A172 (cell line): ENCODE measurements around the gene RGS7. TPM values are rescaled to one million over a fixed set of nuclear protein-coding genes. Genes with fewer than 3 reads are reported as not detected.
"Not testable (repeated sequence)": the region's sequence is repeated elsewhere in the genome, so short reads cannot be mapped to it uniquely, and the experiment has no call there.

Source experiments
- DNase-seq: peaks from one replicate; pipeline ENCODE4 v3.0.0-alpha.2; 2015; ENCODE audit warnings: low spot score
- total RNA-seq: library from RNA; depleted of rRNA; stranded (reverse); fragments of >200 nt; shearing (Covaris generic); gene quantifications from 2 replicates; pipeline ENCODE4 v1.2.3, GENCODE V29; 2014

The RGS7 gene
- total RNA-seq, 1 experiment from 2014 or later, result 16.5 TPM

DNA sequence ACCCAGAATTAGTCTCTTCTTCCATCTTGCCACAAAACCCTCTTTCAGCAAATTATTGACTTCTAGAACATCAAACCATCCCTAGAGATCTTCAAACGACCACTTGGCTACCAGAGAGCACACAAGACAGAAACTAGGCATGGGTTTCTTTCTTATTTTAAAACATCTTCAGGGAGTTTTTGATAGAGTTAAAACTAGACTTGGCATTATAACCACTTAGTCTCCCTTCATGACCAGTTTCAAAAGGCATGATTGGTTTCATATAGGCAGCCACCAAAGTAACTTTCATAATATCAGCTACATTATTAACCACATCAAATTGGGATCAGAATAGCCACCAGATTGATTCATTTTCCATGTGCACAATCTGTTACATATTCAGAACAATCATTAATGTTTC is 376.7 kb downstream of the RGS7 start:
- DNase-seq, result no peak

DNA sequence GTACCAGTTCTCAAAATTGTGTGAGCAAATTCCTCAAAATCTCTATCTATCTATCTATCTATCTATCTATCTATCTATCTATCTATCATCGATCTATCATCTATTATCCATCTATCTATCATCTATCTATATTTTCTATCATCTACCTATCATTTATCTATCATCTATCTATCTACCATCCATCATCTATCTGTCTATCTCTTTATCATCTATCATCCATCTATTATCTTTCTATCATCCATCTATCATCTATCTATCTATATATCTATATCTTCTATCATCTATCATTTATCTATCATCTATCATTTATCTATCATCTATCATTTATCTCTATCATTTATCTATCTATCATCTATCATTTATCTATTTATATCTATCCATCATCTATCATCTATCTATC is 380.3 kb downstream of the RGS7 start:
- no peak for DNase-seq

DNA sequence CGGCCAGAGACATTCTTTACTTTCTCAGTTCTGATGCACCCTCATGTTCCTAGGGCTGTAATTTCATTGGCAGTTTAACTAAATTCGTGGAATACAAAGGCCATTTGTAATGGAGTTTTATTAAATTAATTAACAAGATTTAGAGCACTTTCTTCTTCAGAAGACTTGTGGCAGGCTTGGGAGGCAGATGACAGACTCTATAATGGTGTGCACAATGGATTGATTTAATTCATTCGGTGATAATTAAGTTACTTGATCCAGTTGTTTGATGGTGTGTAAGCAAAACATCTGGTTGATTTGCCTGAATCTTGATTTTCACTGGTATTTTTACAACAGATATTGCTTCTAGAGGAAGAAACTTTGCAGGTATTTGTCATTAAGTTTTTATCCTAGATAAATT is 383.1 kb downstream of the RGS7 start:
- DNase-seq, result no peak

DNA sequence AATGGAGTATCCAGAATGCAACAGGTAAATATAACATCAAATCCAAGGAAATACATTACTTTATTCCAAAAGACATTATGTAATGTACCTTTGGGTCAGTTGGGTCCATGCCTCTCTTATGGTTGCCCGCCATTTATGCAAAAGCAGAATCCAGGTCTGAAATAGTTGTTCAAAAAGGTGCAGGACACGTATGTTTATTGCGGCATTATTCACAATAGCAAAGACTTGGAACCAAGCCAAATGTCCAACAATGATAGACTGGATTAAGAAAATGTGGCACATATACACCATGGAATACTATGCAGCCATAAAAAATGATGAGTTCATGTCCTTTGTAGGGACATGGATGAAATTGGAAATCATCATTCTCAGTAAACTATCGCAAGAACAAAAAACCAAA is 384.9 kb downstream of the RGS7 start:
- DNase-seq, result not testable (repeated sequence)

DNA sequence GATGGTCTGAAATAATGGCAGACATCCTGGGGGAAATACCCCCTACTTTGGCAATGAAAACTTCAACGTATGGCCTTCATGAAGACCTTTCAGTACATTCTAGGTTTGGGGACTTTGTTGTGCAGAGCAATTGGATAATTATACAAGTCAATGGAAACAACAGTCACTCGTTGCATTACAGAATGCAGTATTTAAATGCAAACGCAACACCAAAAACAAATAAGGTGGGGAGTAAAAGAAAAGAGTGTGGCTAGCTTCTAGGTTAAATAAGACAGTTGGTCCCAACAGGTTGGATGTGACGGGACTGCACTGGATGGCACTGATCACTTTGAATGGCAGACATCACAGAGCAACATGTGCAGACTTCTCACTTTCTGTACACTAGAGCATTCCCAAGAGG is 386.8 kb downstream of the RGS7 start:
- no peak for DNase-seq

DNA sequence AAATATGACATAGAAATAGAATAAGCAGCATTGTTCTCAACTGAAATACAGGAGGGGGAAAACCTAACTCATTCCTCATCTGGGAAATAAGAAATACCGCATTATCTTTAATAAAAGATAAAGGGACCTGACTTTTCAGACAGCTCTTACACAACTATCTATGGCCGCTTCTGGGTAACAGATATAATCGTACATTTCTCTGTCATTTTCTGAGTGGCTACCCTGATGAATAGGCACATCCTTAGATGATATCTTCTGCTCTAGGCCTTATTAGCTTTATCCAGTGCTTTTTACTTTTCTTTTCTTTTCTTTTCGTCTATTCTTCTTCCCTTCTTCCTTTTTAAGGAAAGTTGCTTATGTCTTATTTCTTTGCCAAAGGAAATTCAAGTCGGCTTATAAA is 388.1 kb downstream of the RGS7 start:
- DNase-seq, result no peak

DNA sequence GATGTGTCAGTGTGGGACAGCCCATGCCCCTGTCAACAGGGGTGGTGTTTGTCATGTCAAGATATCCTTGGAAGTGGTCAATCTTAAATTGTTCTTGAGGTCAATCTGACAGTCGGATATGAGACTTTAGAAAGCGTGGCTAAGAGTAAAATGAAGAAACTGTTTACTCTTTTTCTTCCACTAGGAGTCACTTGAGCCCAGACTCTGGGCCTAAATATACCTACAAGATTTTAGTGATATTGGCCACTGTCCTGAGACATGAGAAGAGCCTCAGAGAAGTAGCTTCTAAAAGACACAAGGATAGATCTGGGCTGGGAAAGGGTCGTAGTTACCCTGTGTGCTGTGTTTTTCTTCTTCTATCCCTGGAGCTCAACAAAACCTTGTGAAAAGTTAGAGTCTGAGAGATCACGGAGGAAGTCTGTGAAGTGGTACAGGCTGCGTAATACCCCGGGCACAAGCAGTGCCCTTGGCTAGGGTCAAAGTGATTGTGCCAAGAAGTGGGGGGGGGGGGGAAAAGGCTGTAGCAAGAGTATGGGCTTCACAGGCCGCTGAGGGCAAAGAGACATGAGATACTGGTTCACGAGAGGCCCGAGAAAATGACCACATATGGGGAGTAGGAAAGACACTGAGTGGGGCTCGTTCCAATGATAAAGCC is 389.8 kb downstream of the RGS7 start:
- peak; percentile 43 for DNase-seq

DNA sequence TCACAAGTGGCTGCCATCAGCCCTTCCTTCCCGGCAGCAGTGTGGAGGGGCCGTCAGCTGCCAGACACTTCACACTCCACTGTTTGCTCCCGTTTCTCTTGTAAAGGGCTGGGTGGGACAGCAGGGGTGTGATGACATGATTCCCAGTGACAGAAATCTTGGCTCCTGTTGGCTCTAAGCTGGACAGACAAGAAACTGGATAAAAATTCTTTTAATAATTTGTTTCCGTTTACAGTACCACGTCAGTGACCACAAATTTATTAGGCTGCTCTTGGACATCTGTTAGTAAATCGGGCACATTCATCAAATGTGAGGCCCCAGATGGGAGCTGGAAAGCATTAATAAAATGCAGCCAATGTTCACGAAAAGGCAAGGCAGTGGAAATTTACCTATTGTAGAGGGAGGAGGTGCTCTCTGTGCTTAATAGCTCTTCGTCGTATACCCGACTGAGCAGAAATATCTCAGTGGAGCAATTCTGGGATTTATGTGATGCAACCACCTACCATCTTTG is 391.4 kb downstream of the RGS7 start:
- DNase-seq, result peak; percentile 40

DNA sequence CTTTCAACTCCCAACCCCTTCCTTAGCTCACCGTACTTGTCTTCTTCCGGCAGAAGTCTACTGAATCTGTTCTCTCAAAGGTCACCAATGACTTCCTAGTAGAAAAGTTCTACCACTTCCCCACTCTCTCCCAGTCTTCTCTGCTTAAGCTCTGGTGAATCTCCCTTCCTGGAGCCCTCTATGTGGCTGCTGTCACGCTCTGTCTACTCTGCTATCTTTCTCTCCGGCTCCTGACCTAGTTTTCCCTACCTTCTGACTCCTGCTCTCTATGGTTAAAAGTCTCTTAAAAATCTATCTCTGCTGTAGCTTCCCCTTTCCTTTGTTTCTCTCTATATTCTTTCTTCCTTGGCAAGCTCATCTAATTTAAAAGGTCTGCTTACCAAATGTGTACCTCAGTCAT is 394.9 kb downstream of the RGS7 start:
- no peak for DNase-seq

DNA sequence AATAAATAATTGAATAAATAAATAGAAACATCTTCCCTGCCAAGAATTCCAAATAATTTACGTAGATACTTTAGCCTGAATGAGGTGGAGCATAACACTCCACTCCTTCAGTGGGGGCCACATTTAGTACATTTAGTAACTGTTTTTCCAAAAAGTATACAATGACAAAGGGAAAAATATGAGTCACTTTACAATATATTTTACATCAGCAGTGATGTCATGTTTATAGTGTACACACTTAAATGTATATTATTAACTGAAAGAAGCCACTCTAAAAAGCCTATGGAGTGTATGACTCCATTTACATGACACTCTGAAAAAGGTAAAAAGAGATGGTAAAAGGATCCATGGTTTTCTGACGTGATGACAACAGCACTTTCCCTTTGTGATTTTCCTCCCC is 400.6 kb downstream of the RGS7 start:
- DNase-seq, result no peak

DNA sequence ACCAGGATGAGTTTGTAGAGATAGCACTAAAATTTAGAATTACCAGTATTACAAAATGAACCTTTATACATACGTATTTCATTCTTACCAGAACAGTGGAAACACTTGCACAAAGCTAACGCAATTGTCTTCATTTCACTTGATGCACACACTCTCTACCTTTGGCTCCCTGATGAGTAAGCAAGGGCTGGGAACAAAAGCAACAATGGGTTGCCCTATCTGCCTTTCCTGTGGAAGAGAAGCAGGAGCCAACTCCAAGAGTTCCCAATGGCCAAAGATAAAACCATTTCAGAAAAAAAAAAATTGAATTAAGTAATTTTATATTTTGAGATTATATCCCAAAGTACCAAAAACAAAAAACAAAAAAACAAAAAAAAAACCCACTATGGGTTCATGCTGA is 401.0 kb downstream of the RGS7 start:
- no peak for DNase-seq

DNA sequence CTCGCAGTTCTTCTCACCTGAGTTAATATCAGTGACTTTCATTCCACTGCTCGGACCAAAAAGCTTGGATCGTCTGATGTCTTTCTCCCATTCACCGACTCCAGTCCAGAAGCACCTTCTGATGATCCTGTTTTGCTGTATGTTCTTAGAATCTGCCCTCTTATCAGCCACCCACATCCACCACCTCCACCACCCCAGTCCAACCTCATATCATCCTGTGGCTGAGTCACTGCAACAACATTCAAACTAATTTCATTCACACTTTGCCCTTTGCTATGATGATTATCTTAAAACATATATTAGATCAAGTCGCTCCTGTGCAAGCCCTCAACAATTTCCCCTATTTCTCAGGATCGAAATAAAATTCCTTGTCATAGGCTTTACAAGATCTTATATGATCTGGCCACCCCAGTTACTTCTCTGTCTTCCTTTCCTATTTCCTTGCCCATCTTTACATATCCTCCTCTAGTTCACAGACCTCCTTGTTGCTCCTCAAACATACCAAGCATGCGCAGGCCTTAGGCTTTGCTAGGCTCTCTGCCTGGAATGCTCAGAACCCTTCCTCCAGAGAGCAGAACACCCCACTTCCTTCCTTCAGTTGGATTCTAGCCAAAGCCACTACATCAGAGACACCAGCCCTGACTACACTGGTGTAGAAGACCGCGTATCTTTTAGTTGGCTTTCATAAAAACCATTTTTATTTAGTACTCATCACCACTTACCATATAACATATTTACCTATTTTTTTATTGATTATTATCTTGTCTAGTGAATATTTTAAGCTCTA is 409.4 kb downstream of the RGS7 start:
- DNase-seq, result peak; percentile 53

DNA sequence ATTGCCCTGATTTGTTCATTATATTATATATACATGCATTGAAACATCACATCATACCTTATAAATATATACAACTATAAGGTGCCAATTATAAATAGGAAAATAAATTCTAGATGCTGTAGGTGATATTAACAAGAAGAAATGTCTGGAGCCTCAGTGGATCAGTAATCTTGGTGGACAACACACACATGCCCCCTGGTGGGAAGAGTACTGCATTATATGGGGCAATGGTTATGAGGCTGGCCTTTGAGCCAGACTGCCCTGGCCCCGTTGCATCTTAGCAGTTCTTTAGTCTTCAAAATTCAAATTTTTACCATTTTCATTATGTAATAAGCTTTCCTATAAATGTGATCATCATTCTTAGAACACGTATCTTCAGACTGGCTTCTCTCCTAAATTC is 410.1 kb downstream of the RGS7 start:
- DNase-seq, result peak; percentile 42

DNA sequence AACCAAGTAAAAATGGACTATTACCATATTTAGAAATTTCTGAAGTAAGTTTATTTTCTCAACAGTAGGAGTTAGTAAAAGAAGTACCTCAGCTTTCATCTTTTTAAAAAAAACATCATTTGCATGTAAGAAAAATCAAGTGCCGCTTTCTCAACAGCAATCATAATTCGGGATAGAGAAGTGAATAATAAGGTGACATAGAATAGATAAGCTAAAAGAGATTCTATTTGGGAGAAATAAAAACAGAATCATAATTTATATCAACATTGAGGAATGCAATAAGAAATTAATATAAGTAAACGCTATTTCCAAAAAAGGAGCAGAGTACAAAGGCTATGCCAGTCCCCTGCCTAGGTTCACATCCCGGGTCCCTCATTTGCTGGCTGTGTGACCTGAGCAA is 414.1 kb downstream of the RGS7 start:
- DNase-seq, result no peak

DNA sequence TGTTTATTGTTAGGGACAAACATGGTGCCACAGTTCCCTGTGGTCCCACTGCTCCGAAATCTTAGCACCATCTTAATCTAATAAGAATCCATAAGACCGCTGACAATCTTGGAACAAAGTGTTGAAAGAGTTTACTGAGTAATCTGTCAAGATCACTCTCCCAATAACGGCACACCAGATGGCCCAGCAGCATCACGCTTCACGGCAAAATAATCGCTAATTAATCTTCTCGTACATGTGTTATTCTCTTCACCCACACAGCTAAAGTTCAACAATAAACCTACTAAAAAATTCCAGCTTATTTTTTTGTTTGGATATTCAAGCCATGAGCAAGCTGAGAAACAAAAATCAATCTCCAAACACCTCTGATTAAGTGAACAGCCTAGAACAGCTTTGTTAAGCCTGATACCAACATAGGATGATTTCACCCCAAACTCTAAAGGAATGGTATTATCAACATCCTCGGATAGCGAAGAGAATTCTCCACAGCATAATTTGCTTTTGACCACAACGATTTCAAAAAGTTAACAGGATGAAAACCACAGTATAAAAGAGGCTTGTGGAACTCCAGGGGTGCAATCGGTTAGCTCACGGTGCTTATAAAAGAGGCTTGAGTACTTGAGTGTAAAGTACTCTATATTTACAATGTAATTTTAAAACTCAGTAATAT is 415.2 kb downstream of the RGS7 start:
- DNase-seq, result no peak

DNA sequence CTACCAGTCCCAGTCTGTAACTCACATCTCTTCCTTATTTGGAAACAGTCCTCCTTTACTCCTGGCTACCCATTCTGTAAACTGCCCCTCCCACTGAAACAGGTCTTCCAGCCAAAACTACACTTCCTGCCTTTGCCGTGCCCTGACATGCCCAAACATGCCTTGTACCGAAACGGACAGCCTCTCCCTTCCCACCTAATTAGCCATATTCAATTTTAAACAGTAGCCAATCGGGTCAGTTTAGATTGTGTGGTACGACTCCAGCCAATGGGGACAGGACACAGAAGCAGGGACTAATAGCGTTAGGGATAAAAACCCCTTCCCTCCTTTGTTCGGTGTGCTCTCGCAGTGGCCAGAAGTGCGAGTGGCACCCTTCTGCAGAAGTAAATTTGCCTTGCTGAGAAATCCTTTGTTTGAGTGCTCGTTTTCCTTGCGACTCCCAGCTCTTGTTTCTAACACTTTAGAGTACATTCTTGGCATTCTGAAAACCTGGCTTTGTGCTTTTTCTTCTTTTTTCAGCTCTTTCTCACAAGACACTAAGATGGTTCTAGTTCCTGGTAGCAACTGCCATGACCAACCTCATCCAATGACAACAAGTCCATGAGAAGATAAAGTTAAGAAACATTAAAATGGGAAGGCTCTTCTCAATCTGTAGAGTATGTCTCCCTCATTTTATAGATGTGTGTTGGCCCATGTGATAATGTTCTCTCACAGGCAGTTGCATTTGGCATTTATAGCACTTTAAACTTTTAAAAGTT is 419.9 kb downstream of the RGS7 start:
- DNase-seq, result no peak

DNA sequence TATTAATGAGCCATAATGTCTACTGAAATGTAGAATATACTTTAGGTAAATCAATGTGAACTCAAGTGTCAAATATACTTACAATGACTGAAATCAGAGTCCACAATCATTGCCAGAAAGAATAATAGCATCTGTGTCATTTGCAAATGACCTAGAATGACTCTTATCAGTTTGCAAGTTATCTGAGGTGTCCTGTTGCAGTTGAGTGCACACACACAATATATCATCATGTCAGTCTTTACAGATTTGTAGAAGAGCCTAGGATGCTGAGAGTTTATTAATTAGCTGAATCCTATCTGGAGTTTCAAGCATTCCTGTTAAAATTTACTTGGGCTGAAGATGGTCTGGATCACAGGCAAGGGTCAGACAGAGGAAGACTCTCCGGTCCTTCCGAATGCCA is 421.1 kb downstream of the RGS7 start:
- DNase-seq, result no peak

DNA sequence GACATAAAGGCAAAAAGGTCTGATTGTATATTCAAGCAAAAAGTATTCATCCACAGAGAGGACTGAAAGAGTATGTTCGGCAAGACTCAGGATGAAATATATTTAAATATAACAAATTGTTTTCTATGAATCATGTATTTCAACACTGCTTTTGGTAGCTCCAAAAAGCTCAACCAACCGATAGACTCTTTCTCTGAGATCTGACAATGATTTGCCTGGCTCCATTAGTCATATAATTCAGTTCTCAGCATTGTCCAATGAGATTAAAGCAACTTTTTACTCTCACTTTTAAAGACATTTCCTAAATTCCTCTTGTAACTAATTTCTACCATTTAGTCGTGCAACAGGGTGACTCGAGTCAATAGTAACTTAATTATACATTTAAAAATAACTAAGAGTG is 426.0 kb downstream of the RGS7 start:
- no peak for DNase-seq

DNA sequence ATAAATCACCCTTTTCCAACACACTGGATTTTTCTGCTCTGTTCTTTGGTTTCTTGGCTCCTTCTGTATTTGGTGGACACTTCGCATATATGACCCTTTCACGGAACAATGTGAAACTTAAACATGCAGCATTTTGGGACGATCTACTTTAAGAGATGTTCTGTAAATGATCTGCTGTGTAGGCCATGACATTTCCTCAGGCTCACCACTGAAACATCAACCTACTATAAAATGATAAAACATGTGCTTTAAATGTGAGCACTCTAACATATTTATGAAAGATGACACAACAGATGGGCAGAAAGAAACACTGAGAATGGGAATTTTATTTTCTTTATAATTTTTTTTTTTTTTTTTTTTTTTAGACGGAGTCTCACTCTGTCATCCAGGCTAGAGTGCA is 428.7 kb downstream of the RGS7 start:
- DNase-seq, result no peak

DNA sequence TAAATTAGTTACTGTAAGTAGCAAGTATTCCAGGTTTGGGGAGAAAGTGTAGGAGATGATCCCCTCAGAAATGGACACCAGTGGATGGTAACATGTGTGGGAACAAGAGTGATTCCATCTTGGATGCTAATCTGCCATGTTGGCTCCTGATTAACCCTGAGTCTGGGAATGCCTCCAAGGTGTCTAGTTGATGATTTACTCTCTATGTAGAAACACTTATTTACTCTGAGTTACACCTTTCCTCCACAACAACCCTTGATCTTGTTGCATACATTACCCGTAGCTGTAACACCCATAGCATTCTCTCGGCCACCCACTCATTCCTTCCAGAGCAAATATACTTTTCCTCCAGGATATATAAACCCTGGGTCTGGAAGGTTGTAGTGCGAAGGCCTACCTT is 429.2 kb downstream of the RGS7 start:
- no peak for DNase-seq

DNA sequence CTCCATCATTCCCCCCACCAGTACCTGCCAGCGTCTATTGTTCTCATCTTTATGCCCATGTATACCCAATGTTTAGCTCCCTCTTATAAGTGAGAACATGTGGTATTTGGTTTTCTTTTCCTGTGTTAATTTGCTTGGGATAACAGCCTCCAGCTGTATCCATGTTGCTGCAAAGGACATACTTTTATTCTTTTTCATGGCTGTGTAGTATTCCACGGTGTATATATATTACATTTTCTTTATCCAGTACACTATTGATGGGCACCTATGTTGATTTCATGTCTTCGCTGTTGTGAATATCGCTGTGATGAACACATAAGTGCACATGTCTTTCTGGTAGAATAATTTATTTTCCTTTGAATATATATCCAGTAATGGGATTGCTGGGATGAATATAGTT is 431.7 kb downstream of the RGS7 start:
- DNase-seq, result no peak

DNA sequence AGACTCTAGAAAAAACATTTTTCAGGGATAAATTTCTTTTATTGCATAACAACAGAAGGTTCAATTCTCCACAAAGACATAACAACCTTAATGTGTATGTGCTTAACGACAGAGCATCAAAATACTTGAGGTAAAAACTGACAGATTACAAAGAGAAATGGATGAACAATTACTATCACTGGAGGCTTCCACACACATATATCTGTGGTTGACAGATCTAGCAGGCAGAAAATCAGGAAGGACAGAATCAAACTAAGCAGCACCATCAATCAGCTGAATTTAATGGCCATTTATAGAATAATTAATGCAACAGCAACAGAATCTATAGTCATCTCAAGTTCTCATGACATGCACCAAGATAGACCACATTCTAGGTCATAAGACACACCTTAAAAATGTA is 439.0 kb downstream of the RGS7 start:
- DNase-seq, result no peak
